ENCODE results near the gene DOCK4. TPM values are rescaled to one million over a fixed set of nuclear protein-coding genes. Genes with fewer than 3 reads are reported as not detected.

Gene DOCK4
- total and polyA plus RNA-seq, 4 donors = 2.9 to 94.3 (median 20.0) TPM

DNA sequence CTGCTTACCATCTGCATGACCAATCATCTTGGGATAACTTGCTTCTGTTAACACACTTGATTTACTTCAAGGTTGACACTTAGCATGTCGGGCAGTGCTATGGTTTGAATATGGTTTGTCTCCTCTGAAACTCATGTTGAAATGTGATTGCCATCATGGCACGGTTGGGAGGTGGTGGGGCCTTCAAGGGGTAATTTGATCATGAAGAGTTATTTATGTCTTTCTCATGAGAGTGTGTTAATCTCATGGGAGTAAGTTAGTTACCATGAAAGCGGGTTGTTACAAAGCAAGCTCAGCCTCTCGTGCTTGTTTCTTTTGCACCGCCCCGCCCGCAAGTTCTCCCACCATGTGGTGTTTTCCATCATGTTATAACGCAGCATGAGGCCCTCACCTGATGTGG is 163.6 kb downstream of the DOCK4 start:
- intact Hi-C loops (cut with DNase I) = no loop called here
- Histone ChIP-seq H3K4me3 (ENCODE audit: low read length in 2 of 2) (no peak overlapping the region), H3K36me3 (ENCODE audit: control insufficient read depth in 1 of 2, insufficient read depth in 2 of 2, low read length in 1 of 2) (no peaks in the 10 kb centered on the region), H3K27me3 (ENCODE audit: control insufficient read depth in 1 of 2, insufficient read depth in 2 of 2, low read length in 1 of 2) (no peaks in the 10 kb centered on the region), H3K4me1 (ENCODE audit: control insufficient read depth in 1 of 2, insufficient read depth in 2 of 2, low read length in 2 of 2) (peaks cover 0 to 2% of the 10 kb centered on the region in 2 donors), H3K9me3 (ENCODE audit: control insufficient read depth, low read length) (no peaks in the 10 kb centered on the region), H3K27ac (ENCODE audit: low read depth in 1 of 2, low read length in 2 of 2) (no peak overlapping the region)
- WGBS, 2 donors = 89 to 91% methylated on average over 8 of the region's 8 CpGs
- DNase-seq (no peak), ATAC-seq (ENCODE audit: low FRiP score) (no peak)

DNA sequence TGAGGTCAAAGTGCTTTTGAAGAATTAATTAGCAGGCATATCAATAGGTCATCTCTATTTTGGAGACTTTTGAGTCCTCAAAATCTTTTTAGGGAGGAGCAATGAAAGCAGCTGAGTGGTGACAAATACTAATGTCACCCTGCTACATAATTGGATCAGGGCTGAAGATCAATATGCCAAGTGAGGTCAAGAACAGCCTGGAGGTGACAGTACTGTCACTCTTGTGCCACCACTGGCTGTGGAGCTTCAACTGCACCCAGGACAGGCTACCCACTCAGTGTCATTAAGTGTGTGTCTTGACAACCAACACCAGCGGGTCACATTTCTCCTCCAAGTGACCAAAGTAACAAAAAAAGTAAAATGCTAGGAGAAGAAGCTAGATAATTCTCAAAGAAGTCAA is 167.8 kb downstream of the DOCK4 start:
- 99 to 100% methylated on average over 1 of the region's 1 CpG for WGBS, 2 donors

DNA sequence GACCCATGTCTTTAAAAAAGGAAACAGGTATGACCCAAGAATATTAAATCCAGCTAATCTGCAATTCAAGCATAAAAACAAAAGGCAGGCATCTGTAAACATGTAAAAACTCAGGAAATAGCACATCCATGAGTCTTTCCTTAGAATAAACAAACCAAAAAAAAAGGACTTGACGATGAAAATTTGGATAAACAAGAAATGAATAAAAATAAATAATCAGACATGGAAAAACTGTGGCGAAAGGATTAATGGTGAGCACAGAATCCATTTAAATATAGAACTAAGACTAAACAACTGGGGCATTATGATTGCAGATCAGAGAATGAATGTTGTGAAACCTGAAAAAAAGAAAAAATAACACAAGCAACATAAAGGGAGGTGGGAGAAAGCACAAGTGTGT is 170.1 kb downstream of the DOCK4 start:
- H3K27me3 ChIP-seq (ENCODE audit: control insufficient read depth in 1 of 2, insufficient read depth in 2 of 2, low read length in 1 of 2) = no peaks in the 10 kb centered on the region
- ATAC-seq (ENCODE audit: low FRiP score) (no peak), DNase-seq (no peak)
- H3K27ac ChIP-seq (ENCODE audit: low read depth in 1 of 2, low read length in 2 of 2) = no peak overlapping the region
- H3K36me3 ChIP-seq (ENCODE audit: control insufficient read depth in 1 of 2, insufficient read depth in 2 of 2, low read length in 1 of 2) = no peaks in the 10 kb centered on the region
- no peaks in the 10 kb centered on the region for H3K4me1 ChIP-seq (ENCODE audit: control insufficient read depth in 1 of 2, insufficient read depth in 2 of 2, low read length in 2 of 2)
- intact Hi-C loops (cut with DNase I) = no loop called here
- H3K4me3 ChIP-seq (ENCODE audit: low read length in 2 of 2) = no peak overlapping the region
- WGBS, 2 donors = 55 to 56% methylated on average over 2 of the region's 2 CpGs
- H3K9me3 ChIP-seq (ENCODE audit: control insufficient read depth, low read length) = no peaks in the 10 kb centered on the region

More for the DNA sequence above, 167.8 kb downstream of the DOCK4 start:
- H3K4me1 ChIP-seq (ENCODE audit: control insufficient read depth in 1 of 2, insufficient read depth in 2 of 2, low read length in 2 of 2) = peaks cover 0 to under 1% of the 10 kb centered on the region in 2 donors
- intact Hi-C loops (cut with DNase I) = no loop called here
- H3K4me3 ChIP-seq (ENCODE audit: low read length in 2 of 2) = no peak overlapping the region
- DNase-seq (no peak), ATAC-seq (ENCODE audit: low FRiP score) (no peak)
- no peaks in the 10 kb centered on the region for H3K9me3 ChIP-seq (ENCODE audit: control insufficient read depth, low read length)
- H3K36me3 ChIP-seq (ENCODE audit: control insufficient read depth in 1 of 2, insufficient read depth in 2 of 2, low read length in 1 of 2) = no peaks in the 10 kb centered on the region
- H3K27ac ChIP-seq (ENCODE audit: low read depth in 1 of 2, low read length in 2 of 2) = no peak overlapping the region
- H3K27me3 ChIP-seq (ENCODE audit: control insufficient read depth in 1 of 2, insufficient read depth in 2 of 2, low read length in 1 of 2) = no peaks in the 10 kb centered on the region

DNA sequence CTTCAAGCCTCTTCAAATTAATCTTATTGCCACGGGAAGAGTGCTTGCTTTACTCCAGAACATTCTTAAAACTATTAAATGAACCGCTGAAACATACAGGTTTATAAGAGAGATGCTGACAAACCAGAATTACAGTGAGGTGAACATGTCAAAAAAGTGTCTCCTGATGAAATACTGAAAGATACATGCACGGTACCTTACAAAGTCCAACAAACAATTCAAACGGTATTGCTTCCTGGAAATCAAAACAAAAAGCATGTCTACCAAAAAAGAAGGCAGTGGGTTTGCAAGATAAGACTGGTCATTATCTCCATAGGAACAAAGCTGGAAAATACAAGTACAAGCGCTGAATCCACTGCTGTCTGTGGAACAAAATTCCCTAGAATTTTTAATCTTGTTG is 174.5 kb downstream of the DOCK4 start:
- intact Hi-C loops (cut with DNase I) = no loop called here
- ATAC-seq (ENCODE audit: low FRiP score) (no peak), DNase-seq (no peak)
- no peak overlapping the region for H3K4me3 ChIP-seq (ENCODE audit: low read length in 2 of 2)
- 76 to 78% methylated on average over 5 of the region's 5 CpGs for WGBS, 2 donors
- H3K36me3 ChIP-seq (ENCODE audit: control insufficient read depth in 1 of 2, insufficient read depth in 2 of 2, low read length in 1 of 2) = no peaks in the 10 kb centered on the region
- no peaks in the 10 kb centered on the region for H3K9me3 ChIP-seq (ENCODE audit: control insufficient read depth, low read length)
- no peaks in the 10 kb centered on the region for H3K27me3 ChIP-seq (ENCODE audit: control insufficient read depth in 1 of 2, insufficient read depth in 2 of 2, low read length in 1 of 2)
- H3K4me1 ChIP-seq (ENCODE audit: control insufficient read depth in 1 of 2, insufficient read depth in 2 of 2, low read length in 2 of 2) = no peaks in the 10 kb centered on the region
- no peak overlapping the region for H3K27ac ChIP-seq (ENCODE audit: low read depth in 1 of 2, low read length in 2 of 2)

DNA sequence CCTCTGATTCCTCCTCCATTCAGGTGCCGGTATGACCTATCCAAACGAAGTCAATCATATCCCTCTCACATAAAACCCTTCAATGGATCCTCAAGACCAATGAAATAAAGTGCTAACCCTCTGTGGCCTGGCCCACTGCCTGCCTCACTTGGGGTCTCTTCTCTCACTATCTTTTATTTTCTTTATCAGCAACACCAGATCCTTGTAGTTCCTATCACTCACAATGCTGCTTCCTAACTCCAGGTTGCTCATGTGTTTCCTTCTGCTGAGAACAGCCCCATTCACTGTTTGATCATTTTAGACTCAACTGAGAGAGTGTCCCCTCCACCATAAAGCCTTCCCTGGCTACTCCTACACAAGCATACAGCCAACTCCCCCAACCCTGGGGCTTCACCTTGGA is 180.6 kb downstream of the DOCK4 start:
- 93 to 98% methylated on average over 2 of the region's 2 CpGs for WGBS, 2 donors
- H3K4me3 ChIP-seq (ENCODE audit: low read length in 2 of 2) = no peak overlapping the region
- no peak for DNase-seq
- H3K4me1 ChIP-seq (ENCODE audit: control insufficient read depth in 1 of 2, insufficient read depth in 2 of 2, low read length in 2 of 2) = peaks cover 0 to 3% of the 10 kb centered on the region in 2 donors
- H3K36me3 ChIP-seq (ENCODE audit: control insufficient read depth in 1 of 2, insufficient read depth in 2 of 2, low read length in 1 of 2) = no peaks in the 10 kb centered on the region
- intact Hi-C loops (cut with DNase I) = no loop called here
- no peak overlapping the region for H3K27ac ChIP-seq (ENCODE audit: low read depth in 1 of 2, low read length in 2 of 2)
- no peaks in the 10 kb centered on the region for H3K9me3 ChIP-seq (ENCODE audit: control insufficient read depth, low read length)
- ATAC-seq (ENCODE audit: low FRiP score) = no peak
- no peaks in the 10 kb centered on the region for H3K27me3 ChIP-seq (ENCODE audit: control insufficient read depth in 1 of 2, insufficient read depth in 2 of 2, low read length in 1 of 2)

DNA sequence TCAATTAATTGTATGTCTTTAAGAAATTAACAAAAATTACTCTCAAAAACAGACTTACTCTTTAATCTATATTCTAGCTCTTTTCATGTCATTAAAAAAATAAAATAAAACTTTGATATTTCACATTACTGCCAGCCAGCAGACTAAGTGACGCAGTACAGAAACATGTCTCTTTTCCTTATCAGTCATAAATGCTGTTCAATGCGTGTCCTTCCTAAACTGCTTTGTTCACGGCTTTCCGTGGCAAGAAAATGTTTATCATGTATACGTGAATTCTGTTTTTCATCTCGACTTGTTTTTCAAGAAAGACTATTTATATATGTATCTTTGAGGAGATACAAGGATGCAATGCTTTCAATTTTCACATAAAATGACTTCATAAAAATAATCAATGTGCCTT is 182.4 kb downstream of the DOCK4 start:
- intact Hi-C loops (cut with DNase I) = no loop called here
- peaks cover 2 to 11% of the 10 kb centered on the region in 2 donors for H3K4me1 ChIP-seq (ENCODE audit: control insufficient read depth in 1 of 2, insufficient read depth in 2 of 2, low read length in 2 of 2)
- H3K36me3 ChIP-seq (ENCODE audit: control insufficient read depth in 1 of 2, insufficient read depth in 2 of 2, low read length in 1 of 2) = no peaks in the 10 kb centered on the region
- no peak overlapping the region for H3K4me3 ChIP-seq (ENCODE audit: low read length in 2 of 2)
- no peak for DNase-seq
- no peaks in the 10 kb centered on the region for H3K9me3 ChIP-seq (ENCODE audit: control insufficient read depth, low read length)
- H3K27me3 ChIP-seq (ENCODE audit: control insufficient read depth in 1 of 2, insufficient read depth in 2 of 2, low read length in 1 of 2) = no peaks in the 10 kb centered on the region
- no peak for ATAC-seq (ENCODE audit: low FRiP score)
- WGBS, 2 donors = 30 to 34% methylated on average over 6 of the region's 6 CpGs
- no peak overlapping the region for H3K27ac ChIP-seq (ENCODE audit: low read depth in 1 of 2, low read length in 2 of 2)

DNA sequence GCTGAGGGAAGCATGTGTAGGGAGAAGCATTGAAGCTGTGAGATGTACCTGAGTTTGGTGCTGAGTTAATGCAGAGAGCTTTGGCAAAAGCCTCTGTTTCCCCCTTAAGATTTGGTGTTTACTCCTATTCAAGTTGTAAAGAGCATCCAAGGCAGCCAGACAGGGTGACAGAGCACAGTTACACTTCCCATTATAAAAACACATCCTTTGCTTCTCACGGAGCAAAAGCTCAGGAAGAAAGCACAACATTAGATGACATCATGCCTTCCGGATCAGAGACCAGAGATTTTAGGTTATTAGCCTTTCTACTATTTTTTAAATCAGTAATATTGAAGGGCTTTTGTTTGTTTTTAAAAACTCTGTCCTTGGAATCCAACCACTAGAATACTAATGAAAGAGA is 182.9 kb downstream of the DOCK4 start:
- no peak for ATAC-seq (ENCODE audit: low FRiP score)
- no peak overlapping the region for H3K27ac ChIP-seq (ENCODE audit: low read depth in 1 of 2, low read length in 2 of 2)
- intact Hi-C loops (cut with DNase I) = no loop called here
- no peaks in the 10 kb centered on the region for H3K36me3 ChIP-seq (ENCODE audit: control insufficient read depth in 1 of 2, insufficient read depth in 2 of 2, low read length in 1 of 2)
- H3K9me3 ChIP-seq (ENCODE audit: control insufficient read depth, low read length) = no peaks in the 10 kb centered on the region
- peaks cover 2 to 11% of the 10 kb centered on the region in 2 donors for H3K4me1 ChIP-seq (ENCODE audit: control insufficient read depth in 1 of 2, insufficient read depth in 2 of 2, low read length in 2 of 2)
- H3K4me3 ChIP-seq (ENCODE audit: low read length in 2 of 2) = no peak overlapping the region
- WGBS, 2 donors = 8% methylated on average over 2 of the region's 2 CpGs
- H3K27me3 ChIP-seq (ENCODE audit: control insufficient read depth in 1 of 2, insufficient read depth in 2 of 2, low read length in 1 of 2) = no peaks in the 10 kb centered on the region
- no peak for DNase-seq

DNA sequence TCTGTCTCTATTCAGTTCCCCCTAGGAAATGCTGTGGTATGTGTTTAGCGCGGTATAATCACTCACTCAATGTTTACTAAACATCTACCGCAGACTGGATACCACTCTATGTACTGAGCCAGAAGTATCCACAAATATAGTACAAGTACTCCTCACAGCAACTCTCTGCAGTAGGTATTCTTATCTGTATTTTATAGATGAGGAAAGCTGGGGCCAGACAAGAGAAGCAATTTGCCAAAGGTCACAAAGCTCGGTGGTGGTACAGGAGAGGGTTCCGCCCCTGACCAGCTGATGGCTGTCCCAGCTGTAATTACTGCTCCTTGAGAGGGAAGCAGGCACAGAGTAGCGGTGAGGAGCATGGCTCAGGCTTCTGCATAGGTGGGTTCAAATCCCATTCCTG is 184.1 kb downstream of the DOCK4 start:
- 84 to 87% methylated on average over 6 of the region's 6 CpGs for WGBS, 2 donors
- Histone ChIP-seq H3K4me3 (ENCODE audit: low read length in 2 of 2) (no peak overlapping the region), H3K27me3 (ENCODE audit: control insufficient read depth in 1 of 2, insufficient read depth in 2 of 2, low read length in 1 of 2) (no peaks in the 10 kb centered on the region), H3K36me3 (ENCODE audit: control insufficient read depth in 1 of 2, insufficient read depth in 2 of 2, low read length in 1 of 2) (no peaks in the 10 kb centered on the region), H3K4me1 (ENCODE audit: control insufficient read depth in 1 of 2, insufficient read depth in 2 of 2, low read length in 2 of 2) (peaks cover 2 to 11% of the 10 kb centered on the region in 2 donors), H3K27ac (ENCODE audit: low read depth in 1 of 2, low read length in 2 of 2) (no peak overlapping the region), H3K9me3 (ENCODE audit: control insufficient read depth, low read length) (no peaks in the 10 kb centered on the region)
- intact Hi-C loops (cut with DNase I) = no loop called here
- ATAC-seq (ENCODE audit: low FRiP score) = no peak
- DNase-seq = no peak

DNA sequence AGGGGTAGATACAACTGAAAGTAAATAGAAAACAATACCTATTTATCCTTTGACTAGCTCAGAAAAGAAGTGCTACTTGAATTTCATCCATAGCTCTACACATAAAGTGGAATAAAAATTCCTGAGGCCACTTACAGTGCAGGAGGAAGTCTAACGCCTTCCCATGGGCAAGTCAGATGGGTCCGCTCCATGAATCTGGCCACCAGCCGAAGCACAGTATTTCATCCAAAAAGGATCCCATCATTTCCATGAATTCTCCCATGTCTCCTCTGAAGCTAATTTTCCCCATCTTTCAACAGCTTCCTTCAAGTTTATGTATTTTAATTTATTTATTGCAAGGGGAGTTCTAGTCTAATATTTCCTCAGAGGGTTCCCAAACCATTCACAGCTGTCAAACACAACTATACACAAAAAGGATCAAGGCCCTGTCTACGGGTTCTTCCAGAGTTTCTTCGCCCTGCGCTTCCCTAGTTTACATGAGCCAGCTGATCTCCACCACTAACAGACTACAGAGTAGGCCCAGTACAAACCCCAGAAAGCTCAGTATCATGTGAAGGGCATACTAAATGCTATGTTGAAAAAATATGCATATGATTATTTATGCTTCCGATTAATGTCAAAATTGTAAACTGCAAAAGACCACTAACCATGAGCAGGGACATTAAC is 184.7 kb downstream of the DOCK4 start:
- 83 to 84% methylated on average over 7 of the region's 7 CpGs for WGBS, 2 donors
- ATAC-seq (ENCODE audit: low FRiP score) = peak; percentile 36

More for the DNA sequence above, 184.7 kb downstream of the DOCK4 start:
- H3K4me3 ChIP-seq (ENCODE audit: low read length in 2 of 2) = no peak overlapping the region
- H3K27ac ChIP-seq (ENCODE audit: low read depth in 1 of 2, low read length in 2 of 2) = no peak overlapping the region
- no peaks in the 10 kb centered on the region for H3K27me3 ChIP-seq (ENCODE audit: control insufficient read depth in 1 of 2, insufficient read depth in 2 of 2, low read length in 1 of 2)
- no peak for DNase-seq
- H3K36me3 ChIP-seq (ENCODE audit: control insufficient read depth in 1 of 2, insufficient read depth in 2 of 2, low read length in 1 of 2) = no peaks in the 10 kb centered on the region
- peaks cover 2 to 11% of the 10 kb centered on the region in 2 donors for H3K4me1 ChIP-seq (ENCODE audit: control insufficient read depth in 1 of 2, insufficient read depth in 2 of 2, low read length in 2 of 2)
- intact Hi-C loops (cut with DNase I) = no loop called here
- no peaks in the 10 kb centered on the region for H3K9me3 ChIP-seq (ENCODE audit: control insufficient read depth, low read length)
